LNCAP (cell line): ENCODE results near the gene TRPT1.

Experiments used
- TF ChIP-seq, protein P1 (sequence below): fragments of 450-650 bp; IDR thresholded peaks from 2 replicates; pipeline ENCODE4 v1.5.1; 2017; ENCODE audit warnings: mild to moderate bottlenecking

TRPT1 gene

GRCh38 chr11:64266339-64266738 lies 40.4 kb upstream of the TRPT1 start:
- TF ChIP-seq, protein P1, sequence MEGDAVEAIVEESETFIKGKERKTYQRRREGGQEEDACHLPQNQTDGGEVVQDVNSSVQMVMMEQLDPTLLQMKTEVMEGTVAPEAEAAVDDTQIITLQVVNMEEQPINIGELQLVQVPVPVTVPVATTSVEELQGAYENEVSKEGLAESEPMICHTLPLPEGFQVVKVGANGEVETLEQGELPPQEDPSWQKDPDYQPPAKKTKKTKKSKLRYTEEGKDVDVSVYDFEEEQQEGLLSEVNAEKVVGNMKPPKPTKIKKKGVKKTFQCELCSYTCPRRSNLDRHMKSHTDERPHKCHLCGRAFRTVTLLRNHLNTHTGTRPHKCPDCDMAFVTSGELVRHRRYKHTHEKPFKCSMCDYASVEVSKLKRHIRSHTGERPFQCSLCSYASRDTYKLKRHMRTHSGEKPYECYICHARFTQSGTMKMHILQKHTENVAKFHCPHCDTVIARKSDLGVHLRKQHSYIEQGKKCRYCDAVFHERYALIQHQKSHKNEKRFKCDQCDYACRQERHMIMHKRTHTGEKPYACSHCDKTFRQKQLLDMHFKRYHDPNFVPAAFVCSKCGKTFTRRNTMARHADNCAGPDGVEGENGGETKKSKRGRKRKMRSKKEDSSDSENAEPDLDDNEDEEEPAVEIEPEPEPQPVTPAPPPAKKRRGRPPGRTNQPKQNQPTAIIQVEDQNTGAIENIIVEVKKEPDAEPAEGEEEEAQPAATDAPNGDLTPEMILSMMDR, result no peak

- TF ChIP-seq, protein P1, result no peak
These were observed 39.5 kb upstream of the TRPT1 start for GRCh38 chr11:64265176-64266160.

DNA sequence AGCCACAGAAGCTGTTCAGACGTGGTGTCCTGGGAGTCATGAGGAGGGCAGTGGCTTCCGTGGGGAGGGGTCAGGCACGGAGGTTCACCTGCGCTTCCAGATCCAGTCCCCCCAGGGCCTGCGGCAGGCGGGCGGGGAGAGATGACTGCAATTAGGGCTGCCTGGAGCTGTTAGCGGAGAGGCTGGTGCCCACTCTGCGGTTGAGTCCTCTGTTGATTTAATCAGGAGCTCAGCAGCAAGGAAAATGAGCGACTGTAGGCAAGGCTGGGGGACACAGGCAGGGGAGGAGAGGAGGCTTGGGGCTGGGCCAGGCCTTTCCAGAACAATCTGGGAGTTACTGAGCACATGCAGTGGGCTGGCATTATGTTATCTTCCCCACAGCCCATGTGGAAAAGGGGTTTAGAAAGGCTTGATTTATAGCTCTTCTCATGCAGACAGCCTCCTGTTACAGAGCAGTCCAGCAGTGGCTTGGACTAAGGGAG lies 38.4 kb upstream of the TRPT1 start:
- TF ChIP-seq, protein P1, result no peak

DNA sequence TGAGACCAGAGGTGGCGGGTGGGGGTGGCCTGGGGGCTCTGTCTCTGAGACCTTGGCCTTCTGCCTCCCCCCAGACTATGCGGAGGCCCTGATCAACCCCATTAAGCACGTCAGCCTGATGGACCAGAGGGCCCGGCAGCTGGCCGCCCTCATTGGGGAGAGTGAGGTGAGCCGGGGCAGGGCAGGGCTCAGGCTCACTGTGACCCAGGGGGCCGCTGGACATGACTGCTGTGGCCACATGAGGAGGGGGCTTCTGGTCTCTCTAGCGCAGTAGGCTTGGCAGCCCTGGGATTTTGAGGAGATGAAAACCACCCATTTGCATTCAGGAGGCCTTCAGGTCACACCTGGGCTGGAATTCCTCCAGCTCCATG lies 37.9 kb upstream of the TRPT1 start:
- TF ChIP-seq, protein P1, result no peak

GRCh38 chr11:64263021-64263946 lies 37.3 kb upstream of the TRPT1 start:
- TF ChIP-seq, protein P1, result no peak

- TF ChIP-seq, protein P1, result no peak
These were observed 36.5 kb upstream of the TRPT1 start for GRCh38 chr11:64262271-64263002.

DNA sequence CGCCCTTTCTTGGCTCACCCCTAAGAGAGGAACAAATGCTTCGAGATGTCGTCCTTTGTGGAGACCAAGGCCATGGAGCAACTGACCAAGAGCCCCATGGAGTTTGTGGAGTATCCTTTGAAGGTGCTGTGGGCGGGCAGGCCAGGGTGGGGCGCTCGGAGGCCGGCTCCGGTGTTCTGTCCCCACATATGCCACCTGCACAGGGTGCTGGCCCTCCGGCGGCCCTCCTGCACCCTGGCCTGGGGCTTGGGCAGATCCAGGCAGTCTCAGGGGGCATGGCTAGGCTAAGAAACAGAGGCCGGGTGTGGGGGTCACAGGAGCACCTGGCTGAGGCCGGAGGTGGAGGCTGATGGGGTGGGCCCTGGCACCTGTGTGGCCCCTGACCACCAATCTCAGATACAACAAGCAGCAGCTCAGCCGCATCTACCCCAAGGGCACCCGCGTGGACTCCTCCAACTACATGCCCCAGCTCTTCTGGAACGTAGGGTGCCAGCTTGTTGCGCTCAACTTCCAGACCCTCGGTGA lies 35.6 kb upstream of the TRPT1 start:
- TF ChIP-seq, protein P1, result no peak
